HCT116 (cell line): Measurements from ENCODE around the gene PLXNC1. TPM values are rescaled to one million over a fixed set of nuclear protein-coding genes. Genes with fewer than 3 reads are reported as not detected.

Source experiments
- ATAC-seq: fragments of 200-7000 bp; cut with Tn5 transposase; 2 replicates; pipeline ENCODE4 v1.9.1; 2020; ENCODE audit warnings: mild to moderate bottlenecking, moderate library complexity
- BruUV-seq: library from RNA; stranded (reverse); fragments of 400-500 nt; replicated peaks from 2 replicates; lab custom pipeline; 2021; lab: Mats Ljungman, UMichigan
- CTCF ChIA-PET: fragments of 300-600 bp; sonication (Branson Sonifier 250); formaldehyde crosslinking; loops from one replicate; lab custom pipeline; 2021; ENCODE audit warnings: antibody characterized with exemption; lab: Charles Lee
- POLR2A ChIA-PET: fragments of 300-600, 350-600 bp; sonication (Branson Sonifier 250); formaldehyde crosslinking; loops from one replicate; lab custom pipeline; 2021; ENCODE audit warnings: antibody characterized with exemption; lab: Charles Lee
- RAD21 ChIA-PET, 2 experiments: fragments of 300-600 bp; sonication (Branson Sonifier 250); formaldehyde crosslinking; loops; one replicate each; lab custom pipeline; 2023; ENCODE audit warnings: low total read pairs in 2 of 2; ENCODE audit not compliant: uncharacterized antibody in 2 of 2, unreplicated experiment in 2 of 2, low non-redundant PET in 1 of 2; lab: Charles Lee
- DNase-seq: peaks from one replicate; pipeline ENCODE4 v3.0.0-alpha.2; 2010; ENCODE audit warnings: low read depth, low spot score
- H2AFZ ChIP-seq: fragments of 200-600 bp; shearing (Covaris generic), sonication (generic); 2 replicates; pipeline ENCODE4 v1.6.1; 2017; ENCODE audit warnings: low read depth, mixed run types, mixed read lengths, antibody characterized with exemption, low read length; ENCODE audit not compliant: poor library complexity, severe bottlenecking
- H3K27ac ChIP-seq: 2 replicates; pipeline ENCODE4 v1.5.1; 2012; ENCODE audit warnings: low read depth, low read length
- H3K27me3 ChIP-seq: fragments of 200-600 bp; sonication (generic); 2 replicates; pipeline ENCODE4 v1.6.1; 2016; ENCODE audit warnings: mixed run types, low read length, mixed read lengths; ENCODE audit not compliant: insufficient read depth
- H3K36me3 ChIP-seq, 2 experiments: fragments of 200-500 bp in 1 of 2; fragments of 200-600 bp in 1 of 2; sonication (Bioruptor generic) in 1 of 2; sonication (generic) in 1 of 2; 2 replicates each; pipeline versions ENCODE4 v1.5.1 to v1.6.1; 2014 to 2016; ENCODE audit warnings: low read length in 2 of 2, inconsistent platforms in 1 of 2, mixed read lengths in 1 of 2, mixed run types in 1 of 2; ENCODE audit not compliant: insufficient read depth in 2 of 2, control insufficient read depth in 1 of 2
- H3K4me1 ChIP-seq, 2 experiments: fragments of 200-600 bp in 1 of 2; sonication (generic) in 1 of 2; 2 replicates each; pipeline versions ENCODE4 v1.5.1 to v1.6.1; 2012 to 2017; ENCODE audit warnings: low read length in 2 of 2, inconsistent platforms in 1 of 2, mild to moderate bottlenecking in 1 of 2, mixed read lengths in 1 of 2, mixed run types in 1 of 2, moderate library complexity in 1 of 2; ENCODE audit not compliant: insufficient read depth in 2 of 2, control insufficient read depth in 1 of 2
- H3K4me2 ChIP-seq: fragments of 200-600 bp; sonication (generic); 2 replicates; pipeline ENCODE4 v1.6.1; 2017; ENCODE audit warnings: mixed run types, low read length, mixed read lengths
- H3K4me3 ChIP-seq, 2 experiments: fragments of 200-600 bp in 1 of 2; sonication (generic) in 1 of 2; replicated peaks in 1 of 2; 2 replicates each; pipeline ENCODE4 v1.5.1; 2011 to 2016; ENCODE audit warnings: low read length in 2 of 2, control low read depth in 1 of 2, low read depth in 1 of 2, mild to moderate bottlenecking in 1 of 2, mixed read lengths in 1 of 2, mixed run types in 1 of 2
- H3K79me2 ChIP-seq: fragments of 200-600 bp; sonication (generic); 2 replicates; pipeline ENCODE4 v1.6.1; 2017; ENCODE audit warnings: mild to moderate bottlenecking, mixed run types, low read length, moderate library complexity, mixed read lengths; ENCODE audit not compliant: insufficient read depth
- H3K9ac ChIP-seq: fragments of 200-600 bp; sonication (generic); 2 replicates; pipeline ENCODE4 v1.6.1; 2016; ENCODE audit warnings: low read length, mixed read lengths
- H3K9me2 ChIP-seq: fragments of 200-600 bp; sonication (generic), shearing (Covaris generic); 2 replicates; pipeline ENCODE4 v1.6.1; 2017; ENCODE audit warnings: mixed run types, mild to moderate bottlenecking, moderate library complexity; ENCODE audit not compliant: insufficient read depth
- H3K9me3 ChIP-seq, 2 experiments: fragments of 200-500 bp in 1 of 2; fragments of 200-600 bp in 1 of 2; sonication (Bioruptor generic) in 1 of 2; sonication (generic) in 1 of 2; 2 replicates each; pipeline ENCODE4 v1.6.1; 2014 to 2017; ENCODE audit warnings: low read length in 2 of 2, mixed read lengths in 2 of 2, inconsistent platforms in 1 of 2, low read depth in 1 of 2, mild to moderate bottlenecking in 1 of 2, mixed run types in 1 of 2, moderate library complexity in 1 of 2; ENCODE audit not compliant: control insufficient read depth in 1 of 2, insufficient read depth in 1 of 2
- H4K20me1 ChIP-seq: fragments of 200-600 bp; sonication (generic), shearing (Covaris generic); 2 replicates; pipeline ENCODE4 v1.6.1; 2017; ENCODE audit warnings: mixed run types, mild to moderate bottlenecking, moderate library complexity; ENCODE audit not compliant: insufficient read depth
- CBX3 ChIP-seq: IDR thresholded peaks from 2 replicates; pipeline ENCODE4 v1.6.1; 2012; ENCODE audit warnings: low read depth
- EZH2 ChIP-seq: fragments of 200-600 bp; sonication (generic); IDR thresholded peaks from 2 replicates; pipeline ENCODE4 v1.6.1; 2017; ENCODE audit warnings: antibody characterized with exemption, mixed run types
- RAD21 ChIP-seq: IDR thresholded peaks from 2 replicates; pipeline ENCODE4 v1.6.1; 2012; ENCODE audit warnings: low read depth, mild to moderate bottlenecking
- SIN3A ChIP-seq: IDR thresholded peaks from 2 replicates; pipeline ENCODE4 v1.6.1; 2012; ENCODE audit warnings: low read depth
- SRF ChIP-seq: IDR thresholded peaks from 2 replicates; pipeline ENCODE4 v1.6.1; 2012; ENCODE audit warnings: low read depth
- TCF7L2 ChIP-seq: IDR thresholded peaks from 2 replicates; pipeline ENCODE4 v1.7.0; 2011; ENCODE audit warnings: borderline replicate concordance, inconsistent platforms; ENCODE audit not compliant: insufficient read depth, insufficient read length; ENCODE audit errors: extremely low read depth
- ZFX ChIP-seq: fragments of 450-650 bp; IDR thresholded peaks from 2 replicates; pipeline ENCODE4 v1.6.1; 2017
- intact Hi-C: fragments of 100-400 bp; cut with micrococcal nuclease; formaldehyde crosslinking; loops from 2 replicates; pipeline ENCODE4 v1.10.0; 2022
- total RNA-seq: library from RNA; stranded (reverse); gene quantifications from one replicate; pipeline ENCODE4 v1.2.1, GENCODE V29; 2021; ENCODE audit not compliant: unreplicated experiment
- TF ChIP-seq, protein P1 (sequence below): IDR thresholded peaks from 2 replicates; pipeline ENCODE4 v1.6.1; 2012
- TF ChIP-seq, protein P2 (sequence below): IDR thresholded peaks from 2 replicates; pipeline ENCODE4 v1.6.1; 2012; ENCODE audit warnings: low read depth

The PLXNC1 gene
- total RNA-seq, 1 experiment from 2014 or later, result 0.25 TPM

DNA sequence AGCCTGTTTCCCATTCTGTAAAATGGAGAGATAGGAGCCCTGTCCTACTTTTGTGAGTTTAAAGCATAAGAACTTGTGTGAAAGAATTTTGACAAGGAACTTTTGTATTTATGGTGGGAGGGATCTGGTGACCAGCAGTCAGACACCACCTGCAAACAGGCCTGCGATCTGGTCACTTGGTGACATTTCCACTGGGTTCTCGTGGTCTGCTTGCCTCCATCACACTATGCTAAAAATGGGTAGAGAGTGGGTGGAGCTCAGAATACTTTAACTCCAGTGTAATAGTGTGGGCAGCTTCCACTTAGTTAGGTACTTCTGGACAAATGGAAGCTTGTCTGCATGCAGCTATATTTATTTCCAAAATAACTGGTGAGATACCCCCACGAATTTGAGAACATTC is 26.5 kb upstream of the PLXNC1 start:
- Histone ChIP-seq H3K27me3 (0 out of 2 replicates have a peak, but pooled peaks cover 7% of the 10 kb centered on the region), H3K9me3 (no peaks in the 10 kb centered on the region), H3K4me2 (no peak overlapping the region), H4K20me1 (no peaks in the 10 kb centered on the region), H3K9me2 (no peaks in the 10 kb centered on the region), H3K79me2 (no peaks in the 10 kb centered on the region), H3K9ac (no peak overlapping the region), H3K4me1 (no peaks in the 10 kb centered on the region), H3K4me3 (no peak overlapping the region), H3K27ac (no peak overlapping the region), H3K36me3 (no peaks in the 10 kb centered on the region), H2AFZ (no peak overlapping the region)
- CTCF ChIA-PET, result no interaction called here
- no peak for TF ChIP-seq RAD21
- no peak for TF ChIP-seq EZH2
- TF ChIP-seq ZFX, result no peak
- TF ChIP-seq, protein P1, sequence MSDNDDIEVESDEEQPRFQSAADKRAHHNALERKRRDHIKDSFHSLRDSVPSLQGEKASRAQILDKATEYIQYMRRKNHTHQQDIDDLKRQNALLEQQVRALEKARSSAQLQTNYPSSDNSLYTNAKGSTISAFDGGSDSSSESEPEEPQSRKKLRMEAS, result no peak
- no peak for TF ChIP-seq SRF
- RAD21 ChIA-PET, result no interaction called here
- no TSS peak for BruUV-seq
- intact Hi-C loops, result no loop called here
- DNase-seq (no peak), ATAC-seq (no peak)
- POLR2A ChIA-PET, result no interaction called here

DNA sequence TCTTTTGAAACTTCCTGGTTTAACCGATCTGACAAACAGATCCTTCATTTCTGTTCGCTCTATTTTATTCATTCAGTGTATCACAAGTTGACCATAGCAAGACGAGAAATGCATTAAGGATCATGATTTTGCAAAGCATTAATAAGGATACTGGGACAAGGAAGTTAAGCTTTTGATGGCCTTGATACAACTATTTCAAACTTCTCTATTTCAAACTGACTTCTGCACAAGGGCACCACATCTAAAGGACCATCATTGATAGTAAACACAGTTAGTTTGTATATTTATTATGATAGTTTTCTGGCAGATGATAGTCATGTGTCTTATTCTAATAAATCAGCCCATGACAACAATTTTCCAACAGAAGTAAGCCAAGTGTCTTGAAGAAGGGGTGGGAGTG is 25.8 kb upstream of the PLXNC1 start:
- no peak overlapping the region for H3K9ac ChIP-seq
- TF ChIP-seq SIN3A (no peak), TCF7L2 (no peak), SRF (no peak), CBX3 (no peak)
- TF ChIP-seq, protein P2, sequence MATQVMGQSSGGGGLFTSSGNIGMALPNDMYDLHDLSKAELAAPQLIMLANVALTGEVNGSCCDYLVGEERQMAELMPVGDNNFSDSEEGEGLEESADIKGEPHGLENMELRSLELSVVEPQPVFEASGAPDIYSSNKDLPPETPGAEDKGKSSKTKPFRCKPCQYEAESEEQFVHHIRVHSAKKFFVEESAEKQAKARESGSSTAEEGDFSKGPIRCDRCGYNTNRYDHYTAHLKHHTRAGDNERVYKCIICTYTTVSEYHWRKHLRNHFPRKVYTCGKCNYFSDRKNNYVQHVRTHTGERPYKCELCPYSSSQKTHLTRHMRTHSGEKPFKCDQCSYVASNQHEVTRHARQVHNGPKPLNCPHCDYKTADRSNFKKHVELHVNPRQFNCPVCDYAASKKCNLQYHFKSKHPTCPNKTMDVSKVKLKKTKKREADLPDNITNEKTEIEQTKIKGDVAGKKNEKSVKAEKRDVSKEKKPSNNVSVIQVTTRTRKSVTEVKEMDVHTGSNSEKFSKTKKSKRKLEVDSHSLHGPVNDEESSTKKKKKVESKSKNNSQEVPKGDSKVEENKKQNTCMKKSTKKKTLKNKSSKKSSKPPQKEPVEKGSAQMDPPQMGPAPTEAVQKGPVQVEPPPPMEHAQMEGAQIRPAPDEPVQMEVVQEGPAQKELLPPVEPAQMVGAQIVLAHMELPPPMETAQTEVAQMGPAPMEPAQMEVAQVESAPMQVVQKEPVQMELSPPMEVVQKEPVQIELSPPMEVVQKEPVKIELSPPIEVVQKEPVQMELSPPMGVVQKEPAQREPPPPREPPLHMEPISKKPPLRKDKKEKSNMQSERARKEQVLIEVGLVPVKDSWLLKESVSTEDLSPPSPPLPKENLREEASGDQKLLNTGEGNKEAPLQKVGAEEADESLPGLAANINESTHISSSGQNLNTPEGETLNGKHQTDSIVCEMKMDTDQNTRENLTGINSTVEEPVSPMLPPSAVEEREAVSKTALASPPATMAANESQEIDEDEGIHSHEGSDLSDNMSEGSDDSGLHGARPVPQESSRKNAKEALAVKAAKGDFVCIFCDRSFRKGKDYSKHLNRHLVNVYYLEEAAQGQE, result no peak
- H3K36me3 ChIP-seq, result no peaks in the 10 kb centered on the region
- H3K4me3 ChIP-seq, result no peak overlapping the region
- ChIA-PET POLR2A (no interaction called here), RAD21 (interaction anchor here in 1 of 2 experiments (0.7 kb wide), 1 partner anchor 951 kb away, joined by 3 read pairs; no protein-coding TSS in a partner anchor), CTCF (no interaction called here)
- H3K4me1 ChIP-seq, result no peaks in the 10 kb centered on the region
- intact Hi-C loops, result no loop called here
- no peak overlapping the region for H3K27ac ChIP-seq
- ATAC-seq (no peak), DNase-seq (no peak)
- H3K9me3 ChIP-seq, result no peaks in the 10 kb centered on the region
- no peaks in the 10 kb centered on the region for H4K20me1 ChIP-seq
- no peaks in the 10 kb centered on the region for H3K79me2 ChIP-seq
- no TSS peak for BruUV-seq
- H3K9me2 ChIP-seq, result no peaks in the 10 kb centered on the region
- H3K4me2 ChIP-seq, result no peak overlapping the region
- peaks cover 14% of the 10 kb centered on the region; the same call in 1 of the 2 replicates for H3K27me3 ChIP-seq
- H2AFZ ChIP-seq, result no peak overlapping the region
